ENCODE measurements around the gene OR6K3.

The OR6K3 gene

DNA sequence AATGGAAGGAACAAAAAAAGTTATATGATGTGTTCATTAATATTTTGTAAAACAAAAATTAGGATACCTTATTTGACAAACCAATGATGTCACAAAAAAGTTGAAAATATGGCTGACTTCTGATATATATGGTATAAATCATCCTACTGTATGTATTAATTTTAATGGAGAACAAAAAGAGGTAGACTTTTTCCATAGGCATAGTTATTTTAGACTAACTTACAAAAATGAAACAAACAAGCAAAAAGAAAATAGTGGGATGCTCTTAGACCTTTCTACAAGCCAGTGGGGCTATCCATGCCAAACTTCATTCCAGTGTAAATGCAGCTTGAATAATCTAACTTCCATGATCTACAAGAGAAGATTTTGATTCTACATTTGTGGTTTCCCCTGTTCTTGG lies 33.5 kb downstream of the OR6K3 start:
- no peak for DNase-seq (ENCODE audit: low read depth)

DNA sequence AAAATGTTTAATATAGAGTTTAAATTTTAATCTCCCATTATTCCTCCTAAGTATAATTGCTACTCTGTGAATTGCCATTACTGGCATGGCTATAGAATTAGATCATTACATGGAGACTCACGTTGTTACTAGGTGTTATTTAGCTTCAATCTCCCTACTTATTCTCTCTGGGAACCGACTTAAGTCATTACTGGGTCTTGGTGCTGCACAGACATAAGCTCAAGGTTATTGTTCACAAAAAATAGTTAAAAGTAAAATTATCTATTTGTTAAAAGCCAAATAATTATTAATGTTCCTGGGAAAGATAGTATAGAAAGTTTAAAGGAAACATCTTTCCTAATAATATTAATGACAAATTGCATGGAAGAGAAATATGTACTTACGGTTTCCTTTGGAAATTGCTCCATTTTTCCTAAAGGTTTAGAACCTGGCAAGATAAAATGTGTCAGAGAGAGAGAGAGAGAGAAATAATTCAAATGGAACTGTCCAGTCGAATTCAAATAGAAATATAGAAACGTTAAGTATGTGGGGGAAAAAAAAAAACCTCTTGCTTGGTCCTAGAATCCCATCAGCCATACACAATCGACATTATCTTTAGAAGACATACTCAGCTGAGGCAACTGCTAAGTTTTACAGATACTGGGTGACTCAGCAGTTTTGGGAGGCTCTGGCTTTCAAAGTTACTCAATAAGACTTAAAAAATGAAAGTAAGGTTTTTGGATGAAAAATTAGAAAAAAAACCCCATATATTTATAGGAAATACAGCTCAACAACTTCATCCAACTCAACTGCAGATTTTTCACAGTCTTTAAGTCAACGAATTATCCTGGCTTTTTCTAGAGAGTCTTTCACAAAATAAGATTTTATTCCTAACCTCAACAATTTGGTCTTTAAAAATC lies 34.2 kb downstream of the OR6K3 start, which contains the start of gene SPTA1:
Gene SPTA1, minus strand, starts transcription at position 605 of the 899 bp plus-strand sequence. Its CDS starts 198 bp downstream, at position 407.
- no peak for DNase-seq (ENCODE audit: low read depth)

DNA sequence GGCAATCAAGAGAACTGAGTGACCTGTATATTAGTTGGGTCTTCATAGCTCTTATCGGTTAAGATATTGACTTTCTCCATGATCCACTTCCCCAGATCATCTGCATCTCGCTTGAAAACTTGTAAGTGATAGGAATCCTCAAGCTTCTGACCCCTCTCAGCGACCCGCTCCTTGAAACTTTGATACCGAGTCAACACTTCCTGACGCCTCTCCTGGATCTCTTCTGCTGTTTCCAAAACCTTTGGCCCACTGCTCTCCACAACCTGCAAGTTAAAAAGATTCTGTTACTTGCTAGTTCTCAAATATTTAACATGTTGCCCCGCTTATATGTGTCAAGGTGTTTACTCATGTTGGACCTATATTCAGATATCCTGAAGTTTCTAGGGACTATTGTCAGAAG lies 35.4 kb downstream of the OR6K3 start:
- DNase-seq (ENCODE audit: low read depth), result no peak

DNA sequence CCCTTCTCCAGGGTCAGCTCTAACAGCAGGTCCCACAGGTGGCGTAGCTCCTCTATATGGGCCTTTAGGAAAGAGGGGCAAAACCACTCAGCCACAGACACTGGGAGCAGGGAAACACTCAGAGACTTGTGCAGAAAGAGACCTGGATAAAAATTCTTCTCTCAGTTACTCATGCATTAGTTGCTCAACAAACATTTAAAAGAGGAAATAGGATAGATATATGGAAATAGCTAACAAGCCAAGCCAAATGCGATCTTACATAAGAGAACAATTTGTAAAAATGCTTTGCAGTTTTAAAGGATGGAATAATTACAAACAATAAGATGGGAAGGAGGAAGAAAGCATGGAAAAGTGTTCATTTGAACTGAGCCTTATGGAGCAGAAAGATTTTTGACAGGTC lies 38.9 kb downstream of the OR6K3 start:
- DNase-seq (ENCODE audit: low read depth), result no peak

DNA sequence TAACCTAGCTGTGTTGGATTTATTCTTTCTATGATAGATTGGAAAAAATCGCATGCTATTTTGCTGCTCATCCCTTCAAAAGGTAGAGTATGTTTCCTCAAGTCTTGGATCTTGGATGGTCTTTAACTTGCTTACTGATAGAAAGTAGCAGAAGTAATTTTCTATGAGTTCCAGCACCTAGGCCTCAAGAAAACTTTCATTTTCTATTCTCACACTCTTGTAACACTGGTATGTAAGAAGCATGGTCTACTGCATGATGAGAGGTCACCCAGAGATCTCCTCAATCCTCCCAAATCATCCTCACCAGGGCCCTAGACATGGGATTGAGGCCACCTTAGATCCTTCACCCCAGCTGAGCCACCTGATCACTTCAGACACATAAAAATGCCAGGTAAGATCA lies 41.2 kb downstream of the OR6K3 start:
- DNase-seq (ENCODE audit: low read depth), result no peak

DNA sequence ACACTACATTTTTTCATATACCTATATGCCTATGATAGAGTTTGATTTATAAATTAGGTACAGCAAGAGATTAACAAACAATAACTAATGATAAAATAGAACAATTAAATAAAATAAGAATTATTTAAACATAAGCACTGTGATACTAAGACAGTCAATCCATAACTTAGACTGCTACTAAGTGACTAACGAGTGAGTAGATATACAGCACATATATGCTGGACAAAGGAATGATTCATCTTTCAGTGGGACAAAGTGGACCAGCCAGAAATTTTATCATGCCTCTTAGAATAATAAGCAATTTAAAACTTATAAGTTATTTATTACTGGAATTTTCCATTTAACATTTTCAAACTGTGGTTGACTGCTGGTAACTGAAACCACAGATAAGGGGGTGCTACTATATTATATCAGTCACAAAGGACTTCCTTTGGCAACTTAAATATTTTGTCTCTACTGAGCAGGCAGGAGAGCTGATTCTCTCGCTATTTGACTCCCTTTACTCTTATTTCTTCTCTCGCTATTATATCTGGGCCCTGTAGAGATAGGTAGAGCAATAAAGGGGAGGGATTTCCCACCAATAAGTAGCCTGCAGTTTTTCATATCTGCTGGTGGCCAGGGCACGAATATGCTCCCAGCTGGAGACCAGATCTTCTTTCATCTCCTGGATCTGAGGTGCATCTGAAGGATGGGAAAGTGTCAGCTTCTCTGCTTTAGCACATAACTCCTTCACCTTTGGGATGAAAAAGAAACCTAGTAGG lies 44.8 kb downstream of the OR6K3 start:
- DNase-seq (ENCODE audit: low read depth), result no peak

DNA sequence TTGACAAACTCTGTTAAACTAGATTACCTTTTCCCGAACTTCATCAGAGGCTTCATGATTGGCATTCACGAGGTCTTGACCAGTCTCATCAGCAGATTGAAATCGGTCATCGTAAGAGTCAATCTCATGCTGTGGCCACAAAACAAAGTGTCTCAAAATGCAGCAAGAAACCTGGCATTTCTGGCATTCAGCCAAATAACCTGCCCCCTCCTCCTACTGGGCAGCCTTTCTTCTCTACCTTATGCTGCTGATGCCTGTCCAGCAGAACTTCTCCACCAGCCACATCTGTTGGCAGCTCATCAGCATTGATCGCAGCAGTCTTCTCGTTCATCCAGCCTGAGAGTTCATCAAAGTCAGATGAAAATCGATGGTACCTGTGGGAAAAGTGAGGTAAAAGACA lies 46.2 kb downstream of the OR6K3 start:
- DNase-seq (ENCODE audit: low read depth), result no peak
